PC-9 (cell line): ENCODE measurements around the gene INHBB.

Experiments
- CTCF ChIP-seq: fragments of 200-600 bp; sonication (generic); conservative IDR thresholded peaks from 2 replicates; pipeline ENCODE4 v1.6.1; 2017; ENCODE audit warnings: mixed run types, antibody characterized with exemption, mild to moderate bottlenecking, moderate library complexity
- EZH2 ChIP-seq: fragments of 200-600 bp; sonication (generic); IDR thresholded peaks from 2 replicates; pipeline ENCODE4 v1.8.0; 2017; ENCODE audit warnings: antibody characterized with exemption, low read depth

- TF ChIP-seq CTCF (no peak), EZH2 (no peak)
Observed at GRCh38 chr2:120376679-120377640, 31.0 kb downstream of the INHBB start.
